GM12892 (cell line): ENCODE data around the gene MIER2. TPM values are rescaled to one million over a fixed set of nuclear protein-coding genes. Genes with fewer than 3 reads are reported as not detected.
"Not testable (repeated sequence)": the region's sequence is repeated elsewhere in the genome, so short reads cannot be mapped to it uniquely, and the experiment has no call there.

Experiments
- DNase-seq: peaks from one replicate; pipeline ENCODE4 v3.0.0; 2011; ENCODE audit not compliant: insufficient read length
- FAIRE-seq: peaks from 2 replicates; lab custom pipeline; 2011; peaks lifted over from hg19 to GRCh38; lab: Jason Lieb, UNC
- POLR2A ChIP-seq: IDR thresholded peaks from 2 replicates; pipeline ENCODE4 v1.6.1; 2011; ENCODE audit warnings: low read depth, low read length, control low read depth
- POLR2AphosphoS5 ChIP-seq: IDR thresholded peaks from 2 replicates; pipeline ENCODE4 v1.6.1; 2011; ENCODE audit warnings: low read depth, low read length, control low read depth
- TAF1 ChIP-seq: IDR thresholded peaks from 2 replicates; pipeline ENCODE4 v1.6.1; 2011; ENCODE audit warnings: low read depth, mild to moderate bottlenecking, control low read depth, low read length, borderline replicate concordance
- polyA plus RNA-seq: library from polyadenylated mRNA; unstranded; fragments of >200 nt; gene quantifications from one replicate; pipeline ENCODE4 v1.2.1, GENCODE V29; 2012; ENCODE audit warnings: missing spikeins, inconsistent platforms; ENCODE audit not compliant: missing spikeins

Gene MIER2, protein sequence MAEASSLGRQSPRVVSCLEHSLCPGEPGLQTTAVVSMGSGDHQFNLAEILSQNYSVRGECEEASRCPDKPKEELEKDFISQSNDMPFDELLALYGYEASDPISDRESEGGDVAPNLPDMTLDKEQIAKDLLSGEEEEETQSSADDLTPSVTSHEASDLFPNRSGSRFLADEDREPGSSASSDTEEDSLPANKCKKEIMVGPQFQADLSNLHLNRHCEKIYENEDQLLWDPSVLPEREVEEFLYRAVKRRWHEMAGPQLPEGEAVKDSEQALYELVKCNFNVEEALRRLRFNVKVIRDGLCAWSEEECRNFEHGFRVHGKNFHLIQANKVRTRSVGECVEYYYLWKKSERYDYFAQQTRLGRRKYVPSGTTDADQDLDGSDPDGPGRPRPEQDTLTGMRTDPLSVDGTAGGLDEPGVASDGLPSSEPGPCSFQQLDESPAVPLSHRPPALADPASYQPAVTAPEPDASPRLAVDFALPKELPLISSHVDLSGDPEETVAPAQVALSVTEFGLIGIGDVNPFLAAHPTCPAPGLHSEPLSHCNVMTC
- 9.4 TPM for polyA plus RNA-seq

DNA sequence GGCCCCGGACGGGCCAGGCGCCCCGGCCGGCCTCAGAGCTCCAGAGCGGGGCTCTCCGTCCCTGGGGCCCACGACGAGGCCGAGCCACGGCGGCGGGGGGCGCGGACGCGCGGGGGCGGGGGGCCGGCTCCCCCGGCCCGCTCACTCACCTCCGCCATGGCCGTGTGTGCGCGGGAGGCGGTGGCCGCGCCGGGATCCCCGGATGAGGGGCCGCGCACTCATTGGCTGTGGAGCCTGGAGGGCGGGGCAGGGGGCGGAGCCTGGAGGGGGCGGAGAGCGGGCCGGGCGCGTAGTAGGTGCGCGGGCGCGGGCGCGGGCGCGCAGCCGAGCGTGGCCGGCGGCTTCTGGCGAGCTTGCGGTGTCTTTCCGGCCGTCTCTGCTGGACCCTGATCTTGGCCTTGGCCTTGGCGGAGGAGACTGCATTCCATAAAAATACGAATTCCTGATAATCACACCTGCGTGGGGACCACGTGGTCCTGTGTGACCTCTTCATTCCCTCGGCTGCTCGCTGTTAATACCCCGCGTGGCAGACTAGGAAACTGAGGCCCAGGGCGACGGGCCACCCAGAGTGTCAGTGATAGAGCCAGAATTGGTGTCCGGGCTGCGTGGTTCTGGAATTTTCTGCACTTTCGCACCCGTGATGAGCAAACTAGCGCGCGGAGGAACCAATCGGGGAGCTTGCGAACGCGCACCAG lies at the start of gene MIER2:
Gene MIER2 (minus strand): TSS at position 172 of the 695 bp plus-strand sequence. CDS start 14 bp downstream, at position 158.
- FAIRE-seq (peak; percentile 95), DNase-seq (peak; percentile 96)
- TF ChIP-seq POLR2A = 0 out of 2 replicates have a peak, but pooled peaks have one; percentile 25
- peak; percentile 23; the same call in 1 of the 2 replicates for TF ChIP-seq TAF1
- no peak for TF ChIP-seq POLR2AphosphoS5

DNA sequence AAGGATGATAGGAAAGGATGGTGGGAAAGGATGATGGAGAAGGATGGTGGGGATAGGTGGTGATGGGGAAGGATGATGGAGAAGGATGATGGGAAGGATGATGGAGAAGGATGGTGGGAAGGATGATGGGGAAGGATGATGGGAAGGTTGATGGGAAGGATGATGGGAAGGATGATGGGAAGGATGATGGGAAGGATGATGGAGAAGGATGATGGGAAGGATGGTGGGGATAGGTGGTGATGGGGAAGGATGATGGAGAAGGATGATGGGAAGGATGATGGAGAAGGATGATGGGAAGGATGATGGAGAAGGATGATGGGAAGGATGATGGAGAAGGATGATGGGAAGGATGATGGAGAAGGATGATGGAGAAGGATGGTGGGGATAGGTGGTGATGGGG lies 49.0 kb upstream of the MIER2 start:
- DNase-seq, FAIRE-seq: not testable (repeated sequence)

DNA sequence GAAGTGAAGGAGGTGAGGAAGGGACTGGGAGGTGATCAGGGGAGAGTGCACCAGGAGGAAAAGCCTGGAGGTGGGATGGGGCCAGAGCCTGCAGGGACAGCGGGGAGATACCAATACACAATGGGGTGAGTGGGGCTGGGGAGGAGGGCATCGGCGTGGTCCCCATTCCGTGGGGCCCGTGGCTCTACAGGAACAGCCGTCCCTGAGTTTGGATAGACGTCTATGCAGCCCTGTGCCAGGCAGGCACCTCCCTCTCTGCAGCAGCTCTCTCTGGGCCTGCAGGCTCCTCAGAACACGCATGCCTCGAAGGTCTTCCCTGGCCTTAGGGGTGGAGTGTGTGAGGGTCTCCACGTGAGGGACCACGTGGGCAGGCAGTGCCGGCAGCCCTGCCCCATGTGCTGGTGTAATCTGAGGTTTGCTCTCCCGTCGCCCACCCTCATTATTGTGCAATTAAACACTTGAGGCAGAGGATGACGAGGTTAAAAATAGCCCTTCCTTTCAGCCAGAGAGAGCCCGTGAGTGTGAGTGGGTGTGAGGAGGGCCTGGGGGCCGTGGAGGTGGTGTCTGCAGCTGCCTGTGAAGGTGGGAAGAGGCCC lies 47.9 kb upstream of the MIER2 start:
- FAIRE-seq (no peak), DNase-seq (no peak)
- TF ChIP-seq POLR2A (no peak), POLR2AphosphoS5 (no peak), TAF1 (no peak)

DNA sequence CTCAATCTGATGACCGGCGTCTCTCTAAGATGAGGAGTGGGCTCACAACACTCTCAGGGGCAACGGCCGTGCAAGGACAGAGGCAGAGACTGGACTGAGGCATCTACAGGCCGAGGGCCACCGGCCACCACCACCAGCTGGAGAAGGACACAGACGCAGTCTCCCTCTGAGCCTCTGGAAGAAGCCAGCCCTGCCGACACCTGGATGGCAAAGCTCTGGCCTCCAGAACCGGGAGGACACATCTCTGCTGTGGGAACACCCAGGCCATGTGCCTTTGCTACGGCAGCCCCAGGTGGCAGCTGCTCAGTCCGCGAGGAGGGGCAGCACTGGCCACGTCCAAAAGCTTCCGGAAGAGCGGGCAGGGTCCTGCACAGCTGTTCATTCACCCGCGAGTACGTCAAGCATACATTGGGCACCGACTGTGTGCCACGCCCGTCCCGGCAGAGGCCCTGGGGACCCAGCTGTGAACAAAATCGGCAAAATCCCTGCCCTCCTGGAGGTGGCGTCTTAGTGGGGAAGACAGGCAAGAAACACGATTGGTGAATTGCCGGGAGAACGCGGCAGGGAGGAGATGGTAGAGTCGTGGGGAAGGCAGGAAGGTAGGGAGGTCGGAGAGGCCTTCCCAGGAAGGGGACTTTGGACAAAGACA lies 47.3 kb upstream of the MIER2 start:
- TF ChIP-seq TAF1 (no peak), POLR2A (no peak)

DNA sequence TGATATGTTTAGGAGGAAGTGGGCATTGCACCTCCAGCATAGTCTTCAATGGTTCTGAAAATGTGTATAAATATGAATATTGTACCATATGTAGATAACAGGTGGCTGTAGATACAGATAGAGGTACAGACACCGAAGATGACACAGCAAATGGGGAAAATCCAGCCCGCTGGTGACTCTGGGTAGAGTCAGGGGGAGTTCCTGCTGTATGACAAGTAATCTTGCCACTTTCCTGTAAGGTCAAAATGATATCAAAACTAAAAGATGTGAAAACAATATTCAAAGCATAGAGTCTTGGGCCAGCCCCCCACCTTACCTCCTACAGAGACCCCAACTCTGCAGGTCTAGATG lies 46.6 kb upstream of the MIER2 start:
- DNase-seq = no peak
- TF ChIP-seq POLR2AphosphoS5 (no peak), POLR2A (no peak), TAF1 (no peak)
- no peak for FAIRE-seq

More for the DNA sequence above, 47.3 kb upstream of the MIER2 start:
- FAIRE-seq (no peak), DNase-seq (no peak)

DNA sequence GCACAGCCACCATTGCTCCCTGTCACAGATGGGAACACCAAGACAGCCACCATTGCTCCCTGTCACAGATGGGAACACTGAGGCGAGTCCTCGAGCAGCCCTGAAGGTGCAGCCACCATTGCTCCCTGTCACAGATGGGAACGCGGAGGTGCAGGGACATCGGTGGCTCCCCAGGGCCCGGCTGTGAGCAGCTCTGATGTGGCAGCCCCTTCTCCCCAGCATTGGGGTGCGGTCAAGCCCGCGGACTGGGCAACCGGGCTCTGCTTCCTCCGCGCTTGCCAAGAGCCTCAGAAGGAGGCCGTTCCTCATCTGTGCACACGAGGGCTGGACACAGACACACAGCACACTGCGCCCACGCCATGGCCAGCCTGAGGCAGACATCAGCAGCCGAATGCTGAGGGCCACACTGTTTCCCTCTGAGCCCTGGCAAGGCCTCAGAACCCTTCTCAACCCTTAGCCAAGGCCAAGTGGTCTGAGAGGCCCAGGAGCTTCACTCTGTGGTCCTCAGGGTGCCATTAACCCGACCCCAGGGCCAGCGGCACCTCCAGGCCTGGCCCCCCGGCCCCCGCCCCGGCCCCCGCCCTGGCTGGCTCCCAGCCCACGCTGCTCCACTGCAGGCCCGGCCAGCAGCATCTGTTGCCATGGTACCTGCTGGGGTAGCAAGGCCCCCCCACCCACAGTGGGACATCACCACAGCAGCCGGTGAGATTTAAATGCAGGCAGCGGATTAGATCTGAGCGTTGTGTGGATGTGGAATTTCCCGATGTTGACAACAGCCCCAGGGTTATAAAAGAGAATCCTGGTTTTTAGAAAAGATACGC lies 46.0 kb upstream of the MIER2 start:
- FAIRE-seq = no peak
- no peak for DNase-seq
- no peak for TF ChIP-seq POLR2AphosphoS5

DNA sequence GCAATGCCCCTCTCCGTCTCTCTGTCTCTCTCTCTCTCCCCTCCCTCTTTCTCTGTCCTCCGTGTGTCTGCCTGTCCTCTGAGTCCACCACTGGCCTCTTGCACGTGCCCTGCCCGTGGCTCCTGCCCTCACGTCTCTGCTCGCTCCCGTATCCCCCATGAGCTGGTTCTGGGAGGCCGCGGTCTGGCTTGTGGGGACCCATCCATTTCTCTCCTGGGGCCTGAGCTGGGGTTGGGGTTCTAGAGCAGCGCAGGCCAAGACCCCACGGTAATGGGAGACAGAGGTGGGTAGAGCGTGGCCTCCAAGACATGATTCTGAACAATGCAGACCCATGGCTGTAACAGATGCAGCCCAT lies 45.3 kb upstream of the MIER2 start:
- no peak for FAIRE-seq
- DNase-seq = no peak

DNA sequence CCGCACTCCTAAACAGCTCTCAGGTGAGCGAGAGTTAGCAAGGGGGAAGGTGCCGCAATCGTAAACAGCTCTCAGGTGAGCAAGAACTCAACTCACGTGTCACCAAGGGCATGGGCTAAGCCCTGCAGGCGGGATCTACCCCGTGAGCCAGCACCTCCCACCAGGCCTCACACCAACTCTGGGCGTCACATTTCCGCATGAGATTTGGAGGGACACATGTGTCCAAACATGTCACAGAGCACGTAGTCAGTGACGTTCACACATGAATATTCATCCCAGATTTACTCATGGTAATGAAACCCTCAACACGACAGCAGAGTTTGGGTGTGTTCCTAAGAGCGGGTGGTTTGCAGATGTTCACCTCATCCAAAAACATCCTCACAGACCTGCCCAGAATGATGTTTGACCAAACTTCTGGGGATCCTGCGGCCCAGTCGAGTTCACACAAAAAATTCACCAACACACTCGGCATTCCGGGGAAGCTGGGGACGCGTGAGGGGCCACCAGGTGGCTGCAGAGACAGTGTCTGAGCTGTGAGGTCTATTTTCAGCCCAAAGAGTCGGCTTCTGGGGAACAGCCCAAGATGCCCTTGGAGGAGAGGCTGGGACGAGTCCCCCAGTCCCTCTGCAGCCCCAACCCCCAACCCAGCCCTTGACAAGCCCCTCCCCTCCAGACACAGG lies 44.8 kb upstream of the MIER2 start:
- TF ChIP-seq POLR2AphosphoS5 (no peak), TAF1 (no peak), POLR2A (no peak)
- no peak for FAIRE-seq
- DNase-seq = no peak

More for the DNA sequence above, 45.3 kb upstream of the MIER2 start:
- TF ChIP-seq POLR2AphosphoS5 (no peak), POLR2A (no peak)

DNA sequence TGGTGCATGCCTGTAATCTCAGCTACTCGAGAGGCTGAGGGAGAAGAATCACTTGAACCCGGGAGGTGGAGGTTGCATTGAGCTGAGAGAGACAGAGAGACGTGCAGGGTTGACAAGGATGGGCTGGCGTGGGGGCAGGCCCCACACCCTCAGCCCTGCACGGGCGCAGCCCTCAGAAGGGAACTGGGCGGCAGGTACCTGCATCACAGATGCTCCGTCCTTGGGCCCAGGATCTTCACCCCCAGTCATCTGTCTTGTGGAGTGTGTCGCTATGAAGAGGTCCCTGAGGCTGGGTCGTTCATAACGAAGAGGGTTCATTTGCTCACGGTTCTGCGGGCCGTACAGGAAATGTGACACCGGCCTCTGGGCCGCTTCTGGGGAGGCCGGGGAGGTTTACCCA lies 44.1 kb upstream of the MIER2 start:
- FAIRE-seq = no peak

DNA sequence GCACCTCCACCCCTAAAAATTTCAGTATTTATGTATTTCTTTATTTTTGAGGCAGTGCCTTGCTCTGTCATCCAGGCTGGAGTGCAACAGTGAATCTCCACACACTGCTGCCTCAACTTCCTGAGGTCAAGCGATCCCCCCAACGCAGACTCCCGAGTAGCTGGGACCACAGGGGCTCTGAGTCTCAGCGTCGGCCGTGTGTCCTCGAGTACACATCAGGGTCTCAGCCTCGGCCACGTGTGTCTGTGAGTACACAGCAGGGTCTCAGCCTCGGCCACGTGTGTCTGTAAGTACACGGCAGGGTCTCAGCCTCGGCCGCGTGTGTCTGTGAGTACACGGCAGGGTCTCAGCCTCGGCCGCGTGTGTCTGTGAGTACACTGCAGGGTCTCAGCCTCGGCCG lies 43.2 kb upstream of the MIER2 start:
- TF ChIP-seq POLR2AphosphoS5 = no peak
- no peak for TF ChIP-seq POLR2A
- no peak for TF ChIP-seq TAF1
- DNase-seq = no peak
- FAIRE-seq = no peak

More for the DNA sequence above, 44.1 kb upstream of the MIER2 start:
- TF ChIP-seq POLR2A = no peak
- no peak for TF ChIP-seq TAF1
- TF ChIP-seq POLR2AphosphoS5 = no peak
- no peak for DNase-seq

DNA sequence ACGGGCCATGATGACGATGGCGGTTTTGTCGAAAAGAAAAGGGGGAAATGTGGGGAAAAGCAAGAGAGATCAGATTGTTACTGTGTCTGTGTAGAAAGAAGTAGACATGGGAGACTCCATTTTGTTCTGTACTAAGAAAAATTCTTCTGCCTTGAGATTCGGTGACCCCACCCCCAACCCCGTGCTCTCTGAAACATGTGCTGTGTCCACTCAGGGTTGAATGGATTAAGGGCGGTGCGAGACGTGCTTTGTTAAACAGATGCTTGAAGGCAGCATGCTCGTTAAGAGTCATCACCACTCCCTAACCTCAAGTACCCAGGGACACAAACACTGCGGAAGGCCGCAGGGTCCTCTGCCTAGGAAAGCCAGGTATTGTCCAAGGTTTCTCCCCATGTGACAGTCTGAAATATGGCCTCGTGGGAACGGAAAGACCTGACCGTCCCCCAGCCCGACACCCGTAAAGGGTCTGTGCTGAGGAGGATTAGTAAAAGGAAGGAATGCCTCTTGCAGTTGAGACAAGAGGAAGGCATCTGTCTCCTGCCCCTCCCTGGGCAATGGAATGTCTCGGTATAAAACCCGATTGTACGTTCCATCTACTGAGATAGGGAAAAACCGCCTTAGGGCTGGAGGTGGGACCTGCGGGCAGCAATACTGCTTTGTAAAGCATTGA lies 42.2 kb upstream of the MIER2 start:
- not testable (repeated sequence) for FAIRE-seq, DNase-seq

DNA sequence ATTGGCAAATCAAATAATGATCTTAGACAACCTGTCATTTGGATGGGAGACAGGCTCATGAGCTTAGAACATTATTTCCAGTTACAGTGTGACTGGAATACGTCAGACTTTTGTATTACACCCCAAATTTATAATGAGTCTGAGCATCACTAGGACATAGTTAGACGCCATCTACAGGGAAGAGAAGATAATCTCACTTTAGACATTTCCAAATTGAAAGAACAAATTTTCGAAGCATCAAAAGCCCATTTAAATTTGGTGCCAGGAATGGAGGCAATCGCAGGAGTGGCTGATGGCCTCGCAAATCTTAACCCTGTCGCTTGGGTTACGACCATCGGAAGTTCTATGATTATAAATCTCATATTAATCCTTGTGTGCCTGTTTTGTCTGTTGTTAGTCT lies 41.6 kb upstream of the MIER2 start:
- DNase-seq, FAIRE-seq: not testable (repeated sequence)
